GM19467 (cell line): ENCODE data around the gene SIRT7.

ENCODE experiments used
- ATAC-seq: cut with Tn5 transposase; IDR thresholded peaks from one replicate; pipeline ENCODE4 v1.9.1; 2021; ENCODE audit warnings: mild to moderate bottlenecking, moderate library complexity; ENCODE audit not compliant: unreplicated experiment

Gene SIRT7

GRCh38 chr17:81867170-81867990, 50.6 kb downstream of the SIRT7 start:
- no peak for ATAC-seq

DNA sequence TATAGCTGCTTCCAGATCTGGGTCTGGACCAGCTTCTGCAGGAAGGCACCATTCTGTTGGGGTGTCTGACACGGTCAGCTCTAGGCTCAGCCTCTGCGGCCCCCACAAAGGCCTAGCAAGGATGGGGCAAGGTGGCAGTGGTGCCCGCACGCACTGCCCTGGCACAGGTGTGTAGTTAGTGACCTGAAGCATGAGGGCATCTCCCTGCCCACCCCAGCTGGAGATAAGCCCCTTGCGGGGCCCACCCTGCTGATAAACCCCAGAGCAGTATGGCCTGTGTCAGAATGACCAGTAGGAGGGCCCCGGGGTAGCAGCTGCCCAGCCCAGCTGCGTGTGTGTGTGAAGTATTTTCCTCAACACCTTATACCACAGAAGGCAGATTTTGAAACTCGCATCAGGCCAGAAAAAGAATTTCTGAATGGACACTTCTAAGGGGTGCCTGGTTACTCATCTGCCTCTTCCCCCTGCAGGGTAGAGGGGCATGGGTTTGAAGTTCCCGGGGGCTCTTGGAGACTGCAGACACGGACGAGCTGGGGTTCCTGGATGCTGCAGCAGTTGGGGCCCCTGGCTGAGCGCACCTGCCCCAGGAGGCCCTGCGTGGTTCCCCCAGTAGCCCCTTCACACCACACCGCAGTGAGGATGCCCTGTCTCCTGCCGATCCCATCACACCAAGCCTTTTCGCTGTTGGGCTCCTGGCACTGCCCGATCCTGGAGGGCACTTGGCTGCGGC, 51.4 kb downstream of the SIRT7 start:
- no peak for ATAC-seq

- ATAC-seq: no peak
Observed at GRCh38 chr17:81865733-81866439, 52.1 kb downstream of the SIRT7 start.

GRCh38 chr17:81865358-81865732, 52.6 kb downstream of the SIRT7 start:
- ATAC-seq: no peak

GRCh38 chr17:81863833-81864768, 53.9 kb downstream of the SIRT7 start:
- no peak for ATAC-seq

DNA sequence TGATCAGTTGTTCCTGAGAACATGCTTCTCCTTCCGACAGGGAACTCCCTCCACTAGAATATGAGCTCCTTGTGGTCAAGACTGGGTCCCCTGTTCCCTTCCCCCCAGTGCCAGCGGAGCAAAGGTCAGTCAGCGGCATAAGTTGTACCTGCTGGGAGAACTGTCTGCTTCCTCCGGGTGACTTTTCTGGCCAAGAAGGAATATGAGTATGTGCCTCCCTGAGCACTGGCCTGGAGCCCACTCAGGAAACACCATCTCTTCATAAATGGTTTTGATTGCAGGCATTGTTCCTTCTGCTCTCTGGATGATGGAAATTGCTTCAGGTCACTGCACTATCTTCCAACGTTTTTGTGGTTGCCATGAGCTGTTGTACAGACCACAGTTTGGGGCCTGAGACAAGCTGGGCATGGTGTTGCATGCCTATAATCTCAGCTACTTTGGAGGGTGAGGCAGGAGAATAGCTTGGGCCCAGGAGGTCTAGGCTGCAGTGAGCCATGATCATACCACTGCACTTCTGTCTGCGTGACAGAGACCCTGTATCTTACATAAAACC, 54.8 kb downstream of the SIRT7 start:
- ATAC-seq: no peak
